K562 (cell line): ENCODE measurements around the gene PBRM1. TPM values are rescaled to one million over a fixed set of nuclear protein-coding genes. Genes with fewer than 3 reads are reported as not detected.

Experiments used
- ATAC-seq: fragments of 200-7000 bp; cut with Tn5 transposase; 3 replicates; pipeline ENCODE4 v1.9.1; 2020; ENCODE audit warnings: moderate library complexity
- BruUV-seq: library from RNA; stranded (reverse); fragments of 400-500 nt; replicated peaks from 2 replicates; lab custom pipeline; 2021; lab: Mats Ljungman, UMichigan
- CTCF ChIA-PET: fragments of 300-600 bp; formaldehyde crosslinking; extraction: SDS; loops from one replicate; lab custom pipeline; 2021; ENCODE audit warnings: low intra/inter-chr PET ratio; lab: Yijun Ruan, JAX
- POLR2A ChIA-PET: fragments of 300-600, 350-650 bp; sonication (Branson Sonifier 250); formaldehyde crosslinking; extraction: SDS; loops from one replicate; lab custom pipeline; 2021; ENCODE audit warnings: antibody characterized with exemption, inconsistent platforms; lab: Yijun Ruan, JAX
- DNase-seq, 4 experiments: peaks; one replicate each; pipeline versions ENCODE4 v3.0.0 to v3.0.0-alpha.2; 2011 to 2018; ENCODE audit warnings: low spot score in 3 of 4, mixed read lengths in 3 of 4; ENCODE audit errors: extremely low read depth in 1 of 4
- FAIRE-seq: peaks from 2 replicates; lab custom pipeline; 2011; peaks lifted over from hg19 to GRCh38; lab: Jason Lieb, UNC
- H2AFZ ChIP-seq: 2 replicates; pipeline ENCODE4 v1.6.0; 2011; ENCODE audit warnings: low read depth, low read length, control low read depth, inconsistent platforms
- H3K27ac ChIP-seq: fragments of 200-600 bp; 3 replicates; pipeline ENCODE4 v1.8.0; 2011; ENCODE audit warnings: low read depth, mild to moderate bottlenecking, control low read depth, inconsistent platforms, low read length, moderate library complexity, mixed read lengths; ENCODE audit errors: extremely low read depth
- H3K27me3 ChIP-seq, 2 experiments: fragments of 300-600 bp in 1 of 2; 2 replicates in 1 of 2; 3 replicates in 1 of 2; pipeline versions ENCODE4 v1.6.0 to v1.8.0; 2011; ENCODE audit warnings: inconsistent platforms in 2 of 2, low read length in 2 of 2, mild to moderate bottlenecking in 1 of 2, mixed read lengths in 1 of 2, moderate library complexity in 1 of 2; ENCODE audit not compliant: control insufficient read depth in 2 of 2, insufficient read depth in 2 of 2
- H3K36me3 ChIP-seq: fragments of 300-600 bp; 3 replicates; pipeline ENCODE4 v1.8.0; 2011; ENCODE audit warnings: mild to moderate bottlenecking, low read length, inconsistent platforms; ENCODE audit not compliant: control insufficient read depth, insufficient read depth
- H3K4me1 ChIP-seq, 2 experiments: fragments of 200-600 bp in 1 of 2; replicated peaks in 1 of 2; 2 replicates in 1 of 2; 3 replicates in 1 of 2; pipeline versions ENCODE4 v1.5.1 to v1.8.0; 2011; ENCODE audit warnings: inconsistent platforms in 2 of 2, low read length in 2 of 2, mild to moderate bottlenecking in 1 of 2, mixed read lengths in 1 of 2, moderate library complexity in 1 of 2; ENCODE audit not compliant: control insufficient read depth in 2 of 2, insufficient read depth in 2 of 2
- H3K4me2 ChIP-seq: 2 replicates; pipeline ENCODE4 v1.6.1; 2011; ENCODE audit warnings: low read length, control low read depth, inconsistent platforms, mixed read lengths; ENCODE audit not compliant: insufficient read depth
- H3K4me3 ChIP-seq: fragments of 200-600 bp; sonication (generic), shearing (Covaris generic); 2 replicates; pipeline ENCODE4 v1.5.1; 2016; ENCODE audit warnings: control low read depth, inconsistent platforms
- H3K79me2 ChIP-seq: fragments of 200-600 bp; 3 replicates; pipeline ENCODE4 v1.8.0; 2011; ENCODE audit warnings: low read length, inconsistent platforms; ENCODE audit not compliant: control insufficient read depth, insufficient read depth
- H3K9ac ChIP-seq, 2 experiments: 2 replicates each; pipeline versions ENCODE4 v1.6.0 to v1.6.1; 2011; ENCODE audit warnings: low read depth in 2 of 2, low read length in 2 of 2, control low read depth in 1 of 2, inconsistent platforms in 1 of 2, mild to moderate bottlenecking in 1 of 2, mixed read lengths in 1 of 2; ENCODE audit not compliant: insufficient read depth in 1 of 2
- H3K9me1 ChIP-seq: one replicate; pipeline ENCODE4 v1.6.0; 2011; ENCODE audit warnings: inconsistent platforms, mild to moderate bottlenecking, low read length, moderate library complexity; ENCODE audit not compliant: control insufficient read depth, insufficient read depth
- H3K9me3 ChIP-seq: replicated peaks from 2 replicates; pipeline ENCODE4 v1.5.1; 2011; ENCODE audit warnings: low read depth, low read length, inconsistent platforms; ENCODE audit not compliant: control insufficient read depth, insufficient read depth
- H4K20me1 ChIP-seq: replicated peaks from 2 replicates; pipeline ENCODE4 v1.6.1; 2011; ENCODE audit warnings: low read length, inconsistent platforms, mixed read lengths; ENCODE audit not compliant: control insufficient read depth, insufficient read depth
- CBFA2T2 ChIP-seq: fragments of 450-650 bp; conservative IDR thresholded peaks from 2 replicates; pipeline ENCODE4 v1.6.1; 2017; ENCODE audit warnings: mild to moderate bottlenecking
- CEBPZ ChIP-seq: fragments of 150-350 bp; IDR thresholded peaks from 2 replicates; pipeline ENCODE4 v1.6.1; 2014; ENCODE audit warnings: low read depth, mild to moderate bottlenecking, low read length, borderline replicate concordance
- CTCFL ChIP-seq: IDR thresholded peaks from 2 replicates; pipeline ENCODE4 v1.6.1; 2011; ENCODE audit warnings: borderline replicate concordance, low read depth, mild to moderate bottlenecking, moderate library complexity, low read length; ENCODE audit not compliant: insufficient read depth, poor library complexity, severe bottlenecking
- MBD1 ChIP-seq: fragments of 250-450 bp; sonication (Bioruptor Pico); IDR thresholded peaks from 2 replicates; pipeline ENCODE4 v1.8.0; 2022; ENCODE audit warnings: inconsistent platforms
- SMARCA5 ChIP-seq: fragments of 450-650 bp; IDR thresholded peaks from 2 replicates; pipeline ENCODE4 v1.6.1; 2016
- YBX1 ChIP-seq: fragments of 450-650 bp; IDR thresholded peaks from 2 replicates; pipeline ENCODE4 v1.7.1; 2016; ENCODE audit warnings: mild to moderate bottlenecking
- ZNF282 ChIP-seq: sonication (generic); formaldehyde crosslinking; IDR thresholded peaks from 2 replicates; pipeline ENCODE4 v1.8.1; 2023; ENCODE audit warnings: missing genetic modification reagents
- ZNF764 ChIP-seq: fragments of 250-450 bp; sonication (Bioruptor Pico); IDR thresholded peaks from 2 replicates; pipeline ENCODE4 v1.4.0; 2020; ENCODE audit warnings: low read depth, mild to moderate bottlenecking, moderate library complexity
- in situ Hi-C: fragments of 300-500 bp; cut with MboI; formaldehyde crosslinking; loops from 4 replicates; pipeline ENCODE4 v1.15.0; 2018; ENCODE audit warnings: inconsistent platforms, mixed read lengths
- intact Hi-C: fragments of 100-400 bp; cut with micrococcal nuclease; formaldehyde crosslinking; loops from 2 replicates; pipeline ENCODE4 v1.14.2; 2022
- polyA plus RNA-seq, 8 experiments: library from polyadenylated mRNA; depleted of rRNA in 4 of 8; stranded (reverse) in 5 of 8; unstranded in 3 of 8; fragments of >200 nt; fragmentation: Nextera tagmentation in 2 of 8; fragmentation: Illumina TruSeq in 1 of 8; extraction: Ambion mirVana in 2 of 8; extraction: Trizol in 1 of 8; gene quantifications; 2 replicates each; pipeline versions ENCODE4 v1.2.1 to v1.2.3, GENCODE V29; 2011 to 2014; ENCODE audit warnings: inconsistent platforms in 1 of 8, missing spikeins in 1 of 8
- total RNA-seq, 7 experiments: library from RNA; depleted of rRNA in 6 of 7; stranded (reverse); fragments of >200 nt in 6 of 7; fragmentation: Illumina TruSeq in 2 of 7; extraction: Trizol in 2 of 7; gene quantifications; 2 replicates each; pipeline versions ENCODE4 v1.2.1 to v1.2.3, GENCODE V29; 2011 to 2021; ENCODE audit warnings: low replicate concordance in 1 of 7

Gene PBRM1
- total and polyA plus RNA-seq, 9 of the 15 experiments (the other 6 are each of a cell fraction or from before 2014, with no cell fraction given) = 3.9 to 31.8 (median 19.0) TPM

GRCh38 chr3:52615166-52615565, 70.5 kb downstream of the PBRM1 start:
- Histone ChIP-seq H3K27ac (no peak overlapping the region), H4K20me1 (no peaks in the 10 kb centered on the region), H3K4me2 (no peak overlapping the region), H3K9me3 (no peaks in the 10 kb centered on the region), H3K4me1 (no peaks in the 10 kb centered on the region), H3K36me3 (peaks cover 38% of the 10 kb centered on the region; the same call in 1 of the 3 replicates), H3K9ac (no peak overlapping the region), H3K79me2 (no peaks in the 10 kb centered on the region), H3K4me3 (no peak overlapping the region), H3K9me1 (no peaks in the 10 kb centered on the region), H2AFZ (no peak overlapping the region), H3K27me3 (no peaks in the 10 kb centered on the region)
- DNase-seq (no peak), FAIRE-seq (no peak), ATAC-seq (no peak)
- in situ Hi-C loops = no loop called here
- TF ChIP-seq MBD1 (CRISPR knock-in tag) = no peak
- no peak for TF ChIP-seq CEBPZ
- no peak for TF ChIP-seq ZNF764 (CRISPR knock-in tag)
- no peak for TF ChIP-seq SMARCA5
- TF ChIP-seq CTCFL = no peak
- TF ChIP-seq ZNF282 (CRISPR knock-in tag) = no peak
- no peak for TF ChIP-seq YBX1
- TF ChIP-seq CBFA2T2 = no peak
- intact Hi-C loops = no loop called here
- ChIA-PET POLR2A (no interaction called here), CTCF (no interaction called here)
- no TSS peak for BruUV-seq
